Suprapubic skin (tissue), 4 donors: ENCODE data around the gene OR56A3. TPM values are rescaled to one million over a fixed set of nuclear protein-coding genes. Genes with fewer than 3 reads are reported as not detected.
"Not testable (repeated sequence)": the region's sequence is repeated elsewhere in the genome, so short reads cannot be mapped to it uniquely, and the experiment has no call there.

Experiments
- DNase-seq, 2 donors: peaks; one replicate each; pipeline ENCODE4 v3.0.0-alpha.2; 2019; ENCODE audit warnings: low spot score in 2 of 2
- H3K27ac ChIP-seq: fragments of 200-600 bp; sonication (generic); one replicate; pipeline ENCODE4 v1.5.1; 2019
- H3K27me3 ChIP-seq: fragments of 200-600 bp; sonication (generic); one replicate; pipeline ENCODE4 v1.5.1; 2019
- H3K36me3 ChIP-seq: fragments of 200-600 bp; sonication (generic); one replicate; pipeline ENCODE4 v1.5.1; 2019
- H3K4me1 ChIP-seq: fragments of 200-600 bp; sonication (generic); one replicate; pipeline ENCODE4 v1.5.1; 2019
- H3K4me3 ChIP-seq: fragments of 200-600 bp; sonication (generic); one replicate; pipeline ENCODE4 v1.5.1; 2019; ENCODE audit warnings: mild to moderate bottlenecking
- H3K9me3 ChIP-seq: fragments of 200-600 bp; sonication (generic); one replicate; pipeline ENCODE4 v1.5.1; 2019
- CTCF ChIP-seq, 2 donors: fragments of 200-600 bp in 1 of 2; fragments of 450-650 bp in 1 of 2; sonication (generic) in 1 of 2; IDR thresholded peaks; one replicate each; pipeline ENCODE4 v1.5.1; 2016 to 2019; ENCODE audit warnings: antibody characterized with exemption in 2 of 2, mild to moderate bottlenecking in 1 of 2, moderate library complexity in 1 of 2
- EP300 ChIP-seq: sonication (generic); formaldehyde crosslinking; IDR thresholded peaks from one replicate; pipeline ENCODE4 v1.6.1; 2017; ENCODE audit warnings: antibody characterized with exemption
- POLR2A ChIP-seq, 2 donors: fragments of 450-650 bp; IDR thresholded peaks; one replicate each; pipeline ENCODE4 v1.6.1; 2017; ENCODE audit warnings: antibody characterized with exemption in 2 of 2, mild to moderate bottlenecking in 2 of 2, moderate library complexity in 2 of 2
- POLR2AphosphoS5 ChIP-seq, 3 donors: sonication (generic); formaldehyde crosslinking; IDR thresholded peaks; one replicate each; pipeline ENCODE4 v1.6.1; 2017; ENCODE audit warnings: antibody characterized with exemption in 3 of 3
- WGBS: methylation state at CpG from one replicate; pipeline ENCODE4 v1.1.5; 2018; 5-methylcytosine and 5-hydroxymethylcytosine counted together
- total RNA-seq, 4 donors: library from RNA; depleted of rRNA; stranded (reverse); fragments of >200 nt; gene quantifications; one replicate each; pipeline ENCODE4 v1.1.0, GENCODE V29; 2016

OR56A3 gene
- total RNA-seq, 4 donors from 2014 or later: not detected

- Histone ChIP-seq H3K36me3 (no peaks in the 10 kb centered on the region), H3K9me3 (peaks cover 6% of the 10 kb centered on the region), H3K4me3 (no peak overlapping the region), H3K4me1 (no peaks in the 10 kb centered on the region), H3K27ac (no peak overlapping the region), H3K27me3 (no peaks in the 10 kb centered on the region)
- no peak for DNase-seq
- TF ChIP-seq POLR2AphosphoS5 (IDR thresholded peaks at IDR 0.05) (no peak), POLR2A (IDR thresholded peaks at IDR 0.05) (no peak), CTCF (IDR thresholded peaks at IDR 0.05) (no peak), EP300 (no peak)
- 86% methylated on average over 15 of the region's 21 CpGs for WGBS
These were observed 3.5 kb upstream of the OR56A3 start for GRCh38 chr11:5938603-5938965.

GRCh38 chr11:5940748-5941147 is 1.3 kb upstream of the OR56A3 start:
- no peak for TF ChIP-seq CTCF (IDR thresholded peaks at IDR 0.05)
- no peak for TF ChIP-seq POLR2AphosphoS5 (IDR thresholded peaks at IDR 0.05)
- TF ChIP-seq POLR2A (IDR thresholded peaks at IDR 0.05): no peak
- no peak for TF ChIP-seq EP300
- no peak overlapping the region for H3K27ac ChIP-seq
- no peak overlapping the region for H3K4me3 ChIP-seq
- H3K27me3 ChIP-seq: no peaks in the 10 kb centered on the region
- H3K4me1 ChIP-seq: no peaks in the 10 kb centered on the region
- 86% methylated on average over 2 of the region's 2 CpGs for WGBS
- H3K36me3 ChIP-seq: no peaks in the 10 kb centered on the region
- no peak for DNase-seq
- H3K9me3 ChIP-seq: peaks cover 6% of the 10 kb centered on the region

- TF ChIP-seq EP300 (no peak), CTCF (IDR thresholded peaks at IDR 0.05) (no peak), POLR2AphosphoS5 (IDR thresholded peaks at IDR 0.05) (no peak), POLR2A (IDR thresholded peaks at IDR 0.05) (no peak)
- H3K4me3 ChIP-seq: no peak overlapping the region
- WGBS: 93% methylated on average over 3 of the region's 3 CpGs
- no peaks in the 10 kb centered on the region for H3K36me3 ChIP-seq
- no peak overlapping the region for H3K27ac ChIP-seq
- no peaks in the 10 kb centered on the region for H3K9me3 ChIP-seq
- H3K27me3 ChIP-seq: no peaks in the 10 kb centered on the region
- no peaks in the 10 kb centered on the region for H3K4me1 ChIP-seq
- no peak for DNase-seq
These were observed 13.5 kb downstream of the OR56A3 start for GRCh38 chr11:5955586-5955985.

- H3K4me3 ChIP-seq, H3K27ac ChIP-seq, H3K4me1 ChIP-seq, H3K27me3 ChIP-seq, H3K36me3 ChIP-seq, H3K9me3 ChIP-seq: not testable (repeated sequence)
- WGBS: 96% methylated on average over 7 of the region's 40 CpGs
- peak in 1 of 2 donors; percentile 72 for DNase-seq
These were observed 18.8 kb downstream of the OR56A3 start for GRCh38 chr11:5960704-5961320.

- Histone ChIP-seq H3K4me1 (no peaks in the 10 kb centered on the region), H3K27ac (no peak overlapping the region), H3K36me3 (no peaks in the 10 kb centered on the region), H3K4me3 (no peak overlapping the region), H3K9me3 (peaks cover 10% of the 10 kb centered on the region), H3K27me3 (no peaks in the 10 kb centered on the region)
- no peak for DNase-seq
- WGBS: 77% methylated on average over 2 of the region's 2 CpGs
- TF ChIP-seq EP300 (no peak), POLR2A (IDR thresholded peaks at IDR 0.05) (no peak), CTCF (IDR thresholded peaks at IDR 0.05) (no peak), POLR2AphosphoS5 (IDR thresholded peaks at IDR 0.05) (no peak)
These were observed 24.9 kb downstream of the OR56A3 start for GRCh38 chr11:5966958-5967357.

GRCh38 chr11:5967708-5968107 is 25.7 kb downstream of the OR56A3 start:
- Histone ChIP-seq H3K4me1 (no peaks in the 10 kb centered on the region), H3K36me3 (no peaks in the 10 kb centered on the region), H3K4me3 (no peak overlapping the region), H3K27me3 (no peaks in the 10 kb centered on the region), H3K27ac (no peak overlapping the region), H3K9me3 (peaks cover 10% of the 10 kb centered on the region)
- no peak for DNase-seq
- 85% methylated on average over 3 of the region's 3 CpGs for WGBS
- TF ChIP-seq CTCF (IDR thresholded peaks at IDR 0.05) (no peak), POLR2AphosphoS5 (IDR thresholded peaks at IDR 0.05) (no peak), EP300 (no peak), POLR2A (IDR thresholded peaks at IDR 0.05) (no peak)
